IMR-90 (cell line): ENCODE data around the gene FAXC. TPM values are rescaled to one million over a fixed set of nuclear protein-coding genes. Genes with fewer than 3 reads are reported as not detected.

ENCODE experiments used
- ATAC-seq: fragments of 200-7000 bp; cut with Tn5 transposase; 2 replicates; pipeline ENCODE4 v1.9.1; 2020; ENCODE audit warnings: low read depth, mild to moderate bottlenecking, moderate library complexity
- BruUV-seq: library from RNA; stranded (reverse); fragments of 400-500 nt; replicated peaks from 2 replicates; lab custom pipeline; 2021; lab: Mats Ljungman, UMichigan
- CTCF ChIA-PET: fragments of 300-600 bp; formaldehyde crosslinking; extraction: SDS; loops from one replicate; lab custom pipeline; 2021; ENCODE audit warnings: antibody characterized with exemption; lab: Yijun Ruan, JAX
- POLR2A ChIA-PET: fragments of 300-600 bp; sonication (Branson Sonifier 250); formaldehyde crosslinking; loops from one replicate; lab custom pipeline; 2022; ENCODE audit warnings: antibody characterized with exemption; ENCODE audit not compliant: unreplicated experiment; lab: Charles Lee
- DNase-seq: peaks from one replicate; pipeline ENCODE4 v3.0.0; 2013
- H2AFZ ChIP-seq: replicated peaks from 2 replicates; pipeline ENCODE3; 2013; ENCODE audit warnings: low read length, mild to moderate bottlenecking; ENCODE audit not compliant: poor library complexity
- H2AK5ac ChIP-seq: 2 replicates; pipeline ENCODE4 v1.6.1; 2013; ENCODE audit warnings: low read depth, low read length, inconsistent platforms
- H2AK9ac ChIP-seq: replicated peaks from 2 replicates; pipeline ENCODE3; 2013; ENCODE audit warnings: mild to moderate bottlenecking, low read depth, low read length, moderate library complexity; ENCODE audit not compliant: poor library complexity
- H2BK120ac ChIP-seq: 2 replicates; pipeline ENCODE4 v1.6.1; 2013; ENCODE audit warnings: low read depth, low read length, inconsistent platforms
- H2BK15ac ChIP-seq: 3 replicates; pipeline ENCODE4 v1.6.1; 2013; ENCODE audit warnings: low read depth, low read length, inconsistent platforms
- H2BK20ac ChIP-seq: 2 replicates; pipeline ENCODE4 v1.6.1; 2013; ENCODE audit warnings: low read depth, mild to moderate bottlenecking, inconsistent platforms, low read length, moderate library complexity
- H2BK5ac ChIP-seq: 2 replicates; pipeline ENCODE4 v1.6.1; 2013; ENCODE audit warnings: mild to moderate bottlenecking, low read depth, low read length, inconsistent platforms; ENCODE audit not compliant: poor library complexity, severe bottlenecking
- H3K14ac ChIP-seq: replicated peaks from 2 replicates; pipeline ENCODE4 v1.6.1; 2013; ENCODE audit warnings: low read depth, low read length, inconsistent platforms
- H3K18ac ChIP-seq: 2 replicates; pipeline ENCODE4 v1.6.1; 2013; ENCODE audit warnings: low read depth, low read length, control low read depth
- H3K23ac ChIP-seq: 2 replicates; pipeline ENCODE4 v1.6.1; 2013; ENCODE audit warnings: low read depth, low read length, inconsistent platforms
- H3K27ac ChIP-seq: 2 replicates; pipeline ENCODE4 v1.5.1; 2013; ENCODE audit warnings: mild to moderate bottlenecking, control low read depth, low read length; ENCODE audit not compliant: insufficient read depth
- H3K27me3 ChIP-seq: 2 replicates; pipeline ENCODE4 v1.6.1; 2013; ENCODE audit warnings: low read length; ENCODE audit not compliant: control insufficient read depth, insufficient read depth
- H3K36me3 ChIP-seq: 2 replicates; pipeline ENCODE4 v1.6.1; 2013; ENCODE audit warnings: low read length, mixed read lengths; ENCODE audit not compliant: control insufficient read depth, insufficient read depth
- H3K4ac ChIP-seq: 2 replicates; pipeline ENCODE4 v1.6.1; 2013; ENCODE audit warnings: low read depth, low read length, inconsistent platforms
- H3K4me1 ChIP-seq: 2 replicates; pipeline ENCODE4 v1.6.1; 2013; ENCODE audit warnings: low read length, mixed read lengths; ENCODE audit not compliant: control insufficient read depth, insufficient read depth
- H3K4me2 ChIP-seq: 2 replicates; pipeline ENCODE4 v1.6.1; 2013; ENCODE audit warnings: low read depth, mild to moderate bottlenecking, control low read depth, low read length, moderate library complexity
- H3K4me3 ChIP-seq: 2 replicates; pipeline ENCODE4 v1.5.1; 2013; ENCODE audit warnings: low read depth, mild to moderate bottlenecking, control low read depth, low read length, moderate library complexity; ENCODE audit not compliant: insufficient read depth
- H3K56ac ChIP-seq: 2 replicates; pipeline ENCODE4 v1.6.1; 2013; ENCODE audit warnings: low read length, inconsistent platforms; ENCODE audit not compliant: insufficient read depth; ENCODE audit errors: extremely low read depth
- H3K79me1 ChIP-seq, 2 experiments: 2 replicates each; pipeline ENCODE4 v1.6.1; 2013; ENCODE audit warnings: low read length in 2 of 2, inconsistent platforms in 1 of 2, low read depth in 1 of 2
- H3K9ac ChIP-seq: 2 replicates; pipeline ENCODE4 v1.6.1; 2013; ENCODE audit warnings: low read depth, low read length, control low read depth
- H3K9me1 ChIP-seq: 2 replicates; pipeline ENCODE4 v1.6.1; 2013; ENCODE audit warnings: low read length, inconsistent platforms; ENCODE audit not compliant: insufficient read depth
- H3K9me3 ChIP-seq: 2 replicates; pipeline ENCODE4 v1.6.1; 2013; ENCODE audit warnings: low read length; ENCODE audit not compliant: control insufficient read depth, insufficient read depth
- H4K20me1 ChIP-seq: 2 replicates; pipeline ENCODE4 v1.6.1; 2013; ENCODE audit warnings: low read length, inconsistent platforms; ENCODE audit not compliant: insufficient read depth
- H4K5ac ChIP-seq: 2 replicates; pipeline ENCODE4 v1.6.1; 2013; ENCODE audit warnings: mild to moderate bottlenecking, low read depth, low read length, control low read depth
- H4K8ac ChIP-seq, 2 experiments: 2 replicates each; pipeline ENCODE4 v1.6.1; 2013; ENCODE audit warnings: low read depth in 2 of 2, low read length in 2 of 2, control low read depth in 1 of 2, inconsistent platforms in 1 of 2
- H4K91ac ChIP-seq: 2 replicates; pipeline ENCODE4 v1.6.1; 2013; ENCODE audit warnings: low read depth, low read length, inconsistent platforms; ENCODE audit not compliant: insufficient read depth
- BHLHE40 ChIP-seq: fragments of 150-350 bp; IDR thresholded peaks from 2 replicates; pipeline ENCODE4 v1.6.1; 2016; ENCODE audit warnings: mild to moderate bottlenecking, low read depth, low read length
- MAFK ChIP-seq: IDR thresholded peaks from 2 replicates; pipeline ENCODE4 v1.6.1; 2012; ENCODE audit warnings: low read depth, low read length, improper control_type of control experiment
- MAZ ChIP-seq: IDR thresholded peaks from 2 replicates; pipeline ENCODE4 v1.6.1; 2012; ENCODE audit warnings: low read depth, mild to moderate bottlenecking, low read length, improper control_type of control experiment, moderate library complexity, borderline replicate concordance
- NFE2L2 ChIP-seq: fragments of 150-350 bp; IDR thresholded peaks from 2 replicates; pipeline ENCODE4 v1.6.1; 2016; ENCODE audit warnings: low read depth, mild to moderate bottlenecking, low read length
- POLR2A ChIP-seq: IDR thresholded peaks from 2 replicates; pipeline ENCODE4 v1.6.1; 2012; ENCODE audit warnings: mild to moderate bottlenecking, low read depth, low read length
- RFX5 ChIP-seq: IDR thresholded peaks from 2 replicates; pipeline ENCODE4 v1.8.0; 2012; ENCODE audit warnings: low read depth, mild to moderate bottlenecking, low read length, moderate library complexity
- SMC3 ChIP-seq: fragments of 150-350 bp; IDR thresholded peaks from 2 replicates; pipeline ENCODE4 v1.6.1; 2016; ENCODE audit warnings: low read depth, mild to moderate bottlenecking, antibody characterized with exemption, low read length, moderate library complexity
- WGBS, 2 experiments: methylation state at CpG; one replicate each; pipeline versions ENCODE4 v1.1.5 to v1.1.7; 2013; ENCODE audit warnings: missing lambda C conversion rate in 2 of 2; ENCODE audit not compliant: insufficient read length in 1 of 2; ENCODE audit errors: extremely low coverage in 2 of 2; 5-methylcytosine and 5-hydroxymethylcytosine counted together
- dilution Hi-C: fragments of 300-500 bp; cut with HindIII; formaldehyde crosslinking; loops from one replicate; pipeline ENCODE4 v1.14.3; 2018; ENCODE audit warnings: low sequenced_read_pairs; ENCODE audit not compliant: unreplicated experiment
- in situ Hi-C: fragments of 300-500 bp; cut with MboI; formaldehyde crosslinking; loops from 3 replicates; pipeline ENCODE4 v1.14.3; 2019; ENCODE audit warnings: low sequenced_read_pairs, inconsistent platforms, mixed read lengths
- intact Hi-C: fragments of 100-400 bp; cut with micrococcal nuclease; formaldehyde crosslinking; loops from 2 replicates; pipeline ENCODE4 v1.10.0; 2022
- polyA plus RNA-seq, 3 experiments: library from polyadenylated mRNA; depleted of rRNA; stranded (reverse); fragments of >200 nt; gene quantifications; 2 replicates each; pipeline ENCODE4 v1.2.3, GENCODE V29; 2012; ENCODE audit warnings: low replicate concordance in 1 of 3
- total RNA-seq: library from RNA; depleted of rRNA; stranded (reverse); fragments of >200 nt; gene quantifications from 2 replicates; pipeline ENCODE4 v1.2.3, GENCODE V29; 2012
- TF ChIP-seq, protein P1 (sequence below): fragments of 150-350 bp; IDR thresholded peaks from 2 replicates; pipeline ENCODE4 v1.6.1; 2017; ENCODE audit warnings: mild to moderate bottlenecking, antibody characterized with exemption, low read length, low read depth

The FAXC gene
- total and polyA plus RNA-seq, 2 of the 4 experiments (the other 2 are of a cell fraction): 1.1 to 2.7 TPM

DNA sequence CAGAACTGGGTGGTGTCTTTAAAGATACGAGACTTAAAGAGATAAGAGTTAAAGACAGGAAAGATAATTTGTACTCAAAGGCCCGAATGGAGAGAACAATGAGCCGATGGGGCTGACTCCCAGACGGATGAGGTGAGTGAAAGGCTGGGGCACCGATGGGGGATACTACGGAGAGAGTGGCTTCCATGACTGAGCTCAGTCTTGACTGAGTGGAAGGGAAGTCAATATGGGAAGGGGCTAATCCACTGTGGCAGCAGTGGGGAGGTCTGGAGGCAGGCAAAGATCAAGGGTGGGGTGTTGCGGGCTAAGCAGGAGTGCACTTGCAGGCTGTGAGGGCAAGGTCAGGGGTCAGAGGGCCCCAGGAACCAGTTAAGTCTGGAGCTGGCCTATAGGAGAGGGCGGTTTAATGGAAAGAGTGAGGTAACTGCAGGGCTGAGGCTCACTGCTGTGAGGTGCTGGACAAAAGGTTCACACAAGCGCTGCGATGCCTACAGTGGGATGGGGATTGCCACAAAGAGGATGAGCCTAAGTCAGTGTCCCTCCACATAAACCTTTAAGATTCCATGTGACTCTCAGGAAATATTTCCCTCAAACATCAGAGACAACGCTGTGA, 42.1 kb downstream of the FAXC start:
- no peak overlapping the region for H2AK9ac ChIP-seq
- H3K79me1 ChIP-seq: no peaks in the 10 kb centered on the region
- no peak overlapping the region for H2BK20ac ChIP-seq
- WGBS, 2 experiments: 62% methylated on average over 6 of the region's 11 CpGs; no CpG with 5 or more reads in 1 of the 2 experiments
- H3K9me1 ChIP-seq: no peaks in the 10 kb centered on the region
- no peak overlapping the region for H3K4me2 ChIP-seq
- no peak overlapping the region for H3K9ac ChIP-seq
- intact Hi-C loops: no loop called here
- TF ChIP-seq SMC3 (no peak), NFE2L2 (no peak), MAZ (no peak), POLR2A (no peak), MAFK (no peak), BHLHE40 (no peak), RFX5 (no peak)
- TF ChIP-seq, protein P1, sequence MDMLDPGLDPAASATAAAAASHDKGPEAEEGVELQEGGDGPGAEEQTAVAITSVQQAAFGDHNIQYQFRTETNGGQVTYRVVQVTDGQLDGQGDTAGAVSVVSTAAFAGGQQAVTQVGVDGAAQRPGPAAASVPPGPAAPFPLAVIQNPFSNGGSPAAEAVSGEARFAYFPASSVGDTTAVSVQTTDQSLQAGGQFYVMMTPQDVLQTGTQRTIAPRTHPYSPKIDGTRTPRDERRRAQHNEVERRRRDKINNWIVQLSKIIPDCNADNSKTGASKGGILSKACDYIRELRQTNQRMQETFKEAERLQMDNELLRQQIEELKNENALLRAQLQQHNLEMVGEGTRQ: no peak
- DNase-seq (no peak), ATAC-seq (no peak)
- ChIA-PET CTCF (interaction anchor here (0.7 kb wide), 1 partner anchor 9 kb away, joined by 3 read pairs; no protein-coding TSS in a partner anchor), POLR2A (no interaction called here)
- H2BK5ac ChIP-seq: no peak overlapping the region
- BruUV-seq: no TSS peak
- no peak overlapping the region for H2BK15ac ChIP-seq
- no peak overlapping the region for H4K8ac ChIP-seq
- no peak overlapping the region for H2AK5ac ChIP-seq
- H4K5ac ChIP-seq: no peak overlapping the region
- no peak overlapping the region for H4K91ac ChIP-seq
- H3K23ac ChIP-seq: no peak overlapping the region
- H3K18ac ChIP-seq: no peak overlapping the region
- no peak overlapping the region for H2AFZ ChIP-seq
- H3K4me1 ChIP-seq: no peaks in the 10 kb centered on the region
- no peak overlapping the region for H3K4me3 ChIP-seq
- H3K27me3 ChIP-seq: no peaks in the 10 kb centered on the region
- no peak overlapping the region for H3K56ac ChIP-seq
- H3K4ac ChIP-seq: no peak overlapping the region
- no peaks in the 10 kb centered on the region for H3K36me3 ChIP-seq
- H3K9me3 ChIP-seq: no peaks in the 10 kb centered on the region
- H2BK120ac ChIP-seq: no peak overlapping the region
- in situ Hi-C loops: no loop called here
- H4K20me1 ChIP-seq: no peaks in the 10 kb centered on the region
- dilution Hi-C loops: no loop called here
- no peak overlapping the region for H3K14ac ChIP-seq
- H3K27ac ChIP-seq: no peak overlapping the region
